ENCODE data around the gene CDCA3.

CDCA3 gene

DNA sequence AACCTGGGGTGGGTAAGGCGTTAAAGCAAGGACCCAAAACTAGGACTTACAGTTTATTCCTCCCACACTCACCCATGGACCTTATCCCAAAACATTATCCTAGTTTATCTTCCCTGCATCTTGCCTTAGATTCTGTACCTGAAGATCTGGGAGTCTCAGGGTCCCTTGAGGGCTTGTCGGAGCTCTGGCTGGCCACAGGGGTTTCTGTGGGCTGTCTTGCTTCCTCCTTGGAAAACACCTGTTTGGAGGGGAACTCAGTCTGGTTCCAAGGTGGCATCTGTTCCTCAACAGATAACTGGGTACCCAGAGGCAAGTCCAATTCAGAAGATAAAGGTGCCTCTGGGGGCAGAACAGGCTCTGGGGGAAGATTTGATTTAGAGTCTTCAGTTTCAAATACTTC is 1.7 kb downstream of the CDCA3 start:
- Histone ChIP-seq H3K9me3 (ENCODE audit: control extremely low read depth in 1 of 5, control insufficient read depth in 4 of 5, insufficient read depth in 2 of 5, low read depth in 1 of 5, low read length in 4 of 5) (no peaks in the 10 kb centered on the region), H3K27me3 (replicated peaks in 2 of 5; ENCODE audit: control insufficient read depth in 4 of 5, insufficient read depth in 5 of 5, low read length in 4 of 5) (no peaks in the 10 kb centered on the region), H3K4me3 (ENCODE audit: control insufficient read depth in 1 of 7, extremely low read depth in 1 of 7, insufficient read depth in 4 of 7, low read depth in 2 of 7, low read length in 6 of 7) (peak overlapping the region in 1 of 7 experiments; percentile 90), H3K27ac (ENCODE audit: insufficient read depth in 1 of 2, low read depth in 1 of 2, low read length in 2 of 2, poor library complexity in 1 of 2, severe bottlenecking in 2 of 2) (no peak overlapping the region), H3K36me3 (ENCODE audit: control insufficient read depth in 4 of 4, insufficient read depth in 4 of 4, low read length in 3 of 4) (peaks cover 3 to 53% (median 33%) of the 10 kb centered on the region in 4 experiments), H3K4me1 (ENCODE audit: control extremely low read depth in 1 of 4, control insufficient read depth in 4 of 4, insufficient read depth in 4 of 4, low read length in 3 of 4) (peaks cover 5 to 42% (median 33%) of the 10 kb centered on the region in 4 experiments)
- CTCF ChIA-PET = interaction anchor here (1.1 to 4.3 kb wide), 4 partner anchors 15 to 96 kb away, joined by 3 to 39 read pairs (median 4); no protein-coding TSS in a partner anchor
- DNase-seq = peak in 2 of 3 donors; percentile 41 to 44
- 0% methylated on average over 1 of the region's 2 CpGs for WGBS (ENCODE audit: insufficient coverage)
- POLR2A ChIA-PET = no interaction called here

DNA sequence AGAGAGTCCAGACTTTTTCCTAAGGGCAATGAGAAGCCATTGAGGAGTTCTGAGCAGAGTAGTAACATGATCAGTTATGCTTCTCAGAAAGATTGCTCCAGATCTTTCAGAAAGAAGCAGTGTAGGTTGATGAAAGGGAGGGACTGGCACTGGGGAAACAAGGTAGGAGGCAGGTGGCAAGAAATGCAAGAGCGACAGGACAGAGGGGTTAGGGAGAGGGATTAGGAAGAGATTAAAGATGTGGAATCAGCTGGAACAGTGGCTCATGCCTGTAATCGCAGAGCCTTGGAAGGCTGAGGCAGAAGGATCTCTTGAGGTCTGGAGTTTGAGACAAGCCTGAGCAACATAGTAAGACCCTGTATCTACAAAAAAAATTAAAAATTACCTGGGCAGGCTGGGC is 3.4 kb downstream of the CDCA3 start:
- Histone ChIP-seq H3K36me3 (ENCODE audit: control insufficient read depth in 4 of 4, insufficient read depth in 4 of 4, low read length in 3 of 4) (peaks cover 5 to 54% (median 35%) of the 10 kb centered on the region in 4 experiments), H3K27ac (ENCODE audit: insufficient read depth in 1 of 2, low read depth in 1 of 2, low read length in 2 of 2, poor library complexity in 1 of 2, severe bottlenecking in 2 of 2) (no peak overlapping the region), H3K9me3 (ENCODE audit: control extremely low read depth in 1 of 5, control insufficient read depth in 4 of 5, insufficient read depth in 2 of 5, low read depth in 1 of 5, low read length in 4 of 5) (no peaks in the 10 kb centered on the region), H3K4me3 (ENCODE audit: control insufficient read depth in 1 of 7, extremely low read depth in 1 of 7, insufficient read depth in 4 of 7, low read depth in 2 of 7, low read length in 6 of 7) (no peak overlapping the region), H3K27me3 (replicated peaks in 2 of 5; ENCODE audit: control insufficient read depth in 4 of 5, insufficient read depth in 5 of 5, low read length in 4 of 5) (no peaks in the 10 kb centered on the region), H3K4me1 (ENCODE audit: control extremely low read depth in 1 of 4, control insufficient read depth in 4 of 4, insufficient read depth in 4 of 4, low read length in 3 of 4) (peaks cover 5 to 28% (median 22%) of the 10 kb centered on the region in 4 experiments)
- DNase-seq = no peak
- POLR2A ChIA-PET = no interaction called here
- WGBS (ENCODE audit: insufficient coverage) = 91% methylated on average over 1 of the region's 2 CpGs
- CTCF ChIA-PET = interaction anchor here (4.3 kb wide), 1 partner anchor 13 kb away, joined by 39 read pairs; no protein-coding TSS in a partner anchor

DNA sequence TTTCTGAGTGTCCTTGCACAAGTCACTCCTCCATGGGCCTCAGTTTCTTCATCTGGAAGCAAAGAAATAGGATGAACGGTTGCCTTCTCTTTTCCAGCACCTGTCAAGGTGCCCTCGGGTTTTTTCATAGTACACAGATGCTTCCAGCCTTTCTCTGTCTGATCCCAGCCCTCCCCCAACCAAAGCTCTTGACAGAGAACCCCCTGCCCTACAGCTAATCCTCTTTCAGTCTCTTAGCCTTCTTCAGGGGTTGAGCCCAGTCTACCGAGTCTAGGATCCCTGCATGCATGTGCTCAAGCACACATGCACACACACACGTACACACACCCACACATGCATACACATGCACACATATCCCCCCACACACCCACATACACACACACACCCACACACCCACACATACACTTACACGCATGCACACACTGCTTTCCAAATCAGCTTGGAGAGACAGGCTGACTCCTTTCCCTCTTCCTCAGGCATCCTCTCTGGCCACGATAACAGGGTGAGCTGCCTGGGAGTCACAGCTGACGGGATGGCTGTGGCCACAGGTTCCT is 4.7 kb downstream of the CDCA3 start:
- DNase-seq = no peak
- no peaks in the 10 kb centered on the region for H3K27me3 ChIP-seq (replicated peaks in 2 of 5; ENCODE audit: control insufficient read depth in 4 of 5, insufficient read depth in 5 of 5, low read length in 4 of 5)
- H3K27ac ChIP-seq (ENCODE audit: insufficient read depth in 1 of 2, low read depth in 1 of 2, low read length in 2 of 2, poor library complexity in 1 of 2, severe bottlenecking in 2 of 2) = no peak overlapping the region
- H3K36me3 ChIP-seq (ENCODE audit: control insufficient read depth in 4 of 4, insufficient read depth in 4 of 4, low read length in 3 of 4) = peaks cover 5 to 56% (median 36%) of the 10 kb centered on the region in 4 experiments
- WGBS (ENCODE audit: insufficient coverage) = 97% methylated on average over 5 of the region's 7 CpGs
- peaks cover 5 to 24% (median 21%) of the 10 kb centered on the region in 4 experiments for H3K4me1 ChIP-seq (ENCODE audit: control extremely low read depth in 1 of 4, control insufficient read depth in 4 of 4, insufficient read depth in 4 of 4, low read length in 3 of 4)
- POLR2A ChIA-PET = no interaction called here
- CTCF ChIA-PET = interaction anchor here (0.6 to 4.3 kb wide), 3 partner anchors 12 to 57 kb away, joined by 3 to 39 read pairs (median 4); partner anchors contain the start of genes CD4 and P3H3
- H3K4me3 ChIP-seq (ENCODE audit: control insufficient read depth in 1 of 7, extremely low read depth in 1 of 7, insufficient read depth in 4 of 7, low read depth in 2 of 7, low read length in 6 of 7) = no peak overlapping the region
- H3K9me3 ChIP-seq (ENCODE audit: control extremely low read depth in 1 of 5, control insufficient read depth in 4 of 5, insufficient read depth in 2 of 5, low read depth in 1 of 5, low read length in 4 of 5) = no peaks in the 10 kb centered on the region

DNA sequence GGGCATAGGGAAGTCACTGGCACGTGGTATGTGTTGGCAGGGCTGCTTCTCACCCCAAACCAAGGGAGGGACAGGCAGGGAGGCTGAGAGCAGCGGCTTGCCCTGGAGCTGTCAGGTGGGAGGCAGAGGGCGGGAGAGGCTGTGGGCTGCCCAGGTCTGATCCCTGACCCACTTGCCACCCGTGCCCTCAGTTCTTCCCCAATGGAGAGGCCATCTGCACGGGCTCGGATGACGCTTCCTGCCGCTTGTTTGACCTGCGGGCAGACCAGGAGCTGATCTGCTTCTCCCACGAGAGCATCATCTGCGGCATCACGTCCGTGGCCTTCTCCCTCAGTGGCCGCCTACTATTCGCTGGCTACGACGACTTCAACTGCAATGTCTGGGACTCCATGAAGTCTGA is 5.7 kb downstream of the CDCA3 start:
- ChIA-PET CTCF (interaction anchor here (1.4 to 3.8 kb wide), 2 partner anchors 11 to 83 kb away, joined by 3 to 38 read pairs; no protein-coding TSS in a partner anchor), POLR2A (no interaction called here)
- Histone ChIP-seq H3K4me3 (ENCODE audit: control insufficient read depth in 1 of 7, extremely low read depth in 1 of 7, insufficient read depth in 4 of 7, low read depth in 2 of 7, low read length in 6 of 7) (no peak overlapping the region), H3K4me1 (ENCODE audit: control extremely low read depth in 1 of 4, control insufficient read depth in 4 of 4, insufficient read depth in 4 of 4, low read length in 3 of 4) (peaks cover 2 to 16% (median 11%) of the 10 kb centered on the region in 4 experiments), H3K27me3 (replicated peaks in 2 of 5; ENCODE audit: control insufficient read depth in 4 of 5, insufficient read depth in 5 of 5, low read length in 4 of 5) (no peaks in the 10 kb centered on the region), H3K36me3 (ENCODE audit: control insufficient read depth in 4 of 4, insufficient read depth in 4 of 4, low read length in 3 of 4) (peaks cover 5 to 56% (median 35%) of the 10 kb centered on the region in 4 experiments), H3K9me3 (ENCODE audit: control extremely low read depth in 1 of 5, control insufficient read depth in 4 of 5, insufficient read depth in 2 of 5, low read depth in 1 of 5, low read length in 4 of 5) (no peaks in the 10 kb centered on the region), H3K27ac (ENCODE audit: insufficient read depth in 1 of 2, low read depth in 1 of 2, low read length in 2 of 2, poor library complexity in 1 of 2, severe bottlenecking in 2 of 2) (no peak overlapping the region)
- WGBS (ENCODE audit: insufficient coverage) = 96% methylated on average over 17 of the region's 17 CpGs
- DNase-seq = no peak

DNA sequence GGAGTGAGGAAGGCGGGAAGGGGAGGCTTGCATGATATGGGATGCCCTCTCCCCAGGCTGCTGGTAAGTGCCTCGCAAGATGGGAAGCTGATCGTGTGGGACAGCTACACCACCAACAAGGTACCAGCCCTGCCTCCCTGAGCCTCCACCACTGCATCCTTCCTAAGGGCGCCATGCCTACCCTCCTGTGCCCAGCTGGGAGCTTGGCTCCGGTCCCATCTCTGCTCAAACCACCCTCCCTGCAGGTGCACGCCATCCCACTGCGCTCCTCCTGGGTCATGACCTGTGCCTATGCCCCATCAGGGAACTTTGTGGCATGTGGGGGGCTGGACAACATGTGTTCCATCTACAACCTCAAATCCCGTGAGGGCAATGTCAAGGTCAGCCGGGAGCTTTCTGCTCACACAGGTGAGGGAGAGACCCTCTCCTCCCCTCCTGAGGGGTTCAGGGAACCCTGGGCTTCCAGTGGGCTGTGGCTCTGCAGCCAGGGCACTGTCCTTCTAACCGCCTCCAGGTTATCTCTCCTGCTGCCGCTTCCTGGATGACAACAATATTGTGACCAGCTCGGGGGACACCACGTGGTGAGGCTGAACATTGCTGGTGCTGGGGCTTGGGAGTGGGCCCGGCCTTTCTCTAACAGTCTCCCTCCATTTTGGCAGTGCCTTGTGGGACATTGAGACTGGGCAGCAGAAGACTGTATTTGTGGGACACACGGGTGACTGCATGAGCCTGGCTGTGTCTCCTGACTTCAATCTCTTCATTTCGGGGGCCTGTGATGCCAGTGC is 7.8 kb downstream of the CDCA3 start:
- DNase-seq = peak in 2 of 3 donors; percentile 15 to 18
- Histone ChIP-seq H3K9me3 (ENCODE audit: control extremely low read depth in 1 of 5, control insufficient read depth in 4 of 5, insufficient read depth in 2 of 5, low read depth in 1 of 5, low read length in 4 of 5) (no peaks in the 10 kb centered on the region), H3K27ac (ENCODE audit: insufficient read depth in 1 of 2, low read depth in 1 of 2, low read length in 2 of 2, poor library complexity in 1 of 2, severe bottlenecking in 2 of 2) (no peak overlapping the region), H3K4me3 (ENCODE audit: control insufficient read depth in 1 of 7, extremely low read depth in 1 of 7, insufficient read depth in 4 of 7, low read depth in 2 of 7, low read length in 6 of 7) (no peak overlapping the region), H3K27me3 (replicated peaks in 2 of 5; ENCODE audit: control insufficient read depth in 4 of 5, insufficient read depth in 5 of 5, low read length in 4 of 5) (no peaks in the 10 kb centered on the region), H3K36me3 (ENCODE audit: control insufficient read depth in 4 of 4, insufficient read depth in 4 of 4, low read length in 3 of 4) (peaks cover 2 to 61% (median 26%) of the 10 kb centered on the region in 4 experiments), H3K4me1 (ENCODE audit: control extremely low read depth in 1 of 4, control insufficient read depth in 4 of 4, insufficient read depth in 4 of 4, low read length in 3 of 4) (peaks cover 0 to 4% (median 0%) of the 10 kb centered on the region in 4 experiments)
- ChIA-PET POLR2A (no interaction called here), CTCF (interaction anchor here (1.0 to 3.8 kb wide), 8 partner anchors 8 to 41 kb away, joined by 3 to 38 read pairs (median 4); partner anchors contain the start of gene USP5)
- WGBS (ENCODE audit: insufficient coverage) = 92% methylated on average over 12 of the region's 16 CpGs

DNA sequence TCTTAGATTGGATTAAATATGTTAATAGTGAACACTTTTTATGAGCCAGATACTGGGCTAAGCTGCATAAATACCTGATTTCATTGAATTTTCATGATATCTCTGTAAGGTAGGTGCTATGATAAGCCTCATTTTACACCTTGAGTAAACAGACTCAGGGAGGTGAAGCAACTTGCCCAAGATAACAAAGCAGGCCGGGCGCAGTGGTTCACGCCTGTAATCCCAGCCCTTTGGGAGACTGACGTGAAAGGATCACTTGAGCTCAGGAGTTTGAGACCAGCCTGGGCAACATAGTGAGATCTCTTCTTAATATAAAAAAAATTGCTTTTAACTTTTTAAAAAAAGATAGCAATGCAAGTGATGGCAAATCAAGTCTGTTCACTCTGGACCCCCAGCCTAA is 9.0 kb downstream of the CDCA3 start:
- POLR2A ChIA-PET = no interaction called here
- CTCF ChIA-PET = interaction anchor here (0.6 to 3.8 kb wide), 4 partner anchors 8 to 19 kb away, joined by 3 to 38 read pairs (median 6); no protein-coding TSS in a partner anchor
- no peaks in the 10 kb centered on the region for H3K9me3 ChIP-seq (ENCODE audit: control extremely low read depth in 1 of 5, control insufficient read depth in 4 of 5, insufficient read depth in 2 of 5, low read depth in 1 of 5, low read length in 4 of 5)
- peaks cover 3 to 67% (median 22%) of the 10 kb centered on the region in 4 experiments for H3K36me3 ChIP-seq (ENCODE audit: control insufficient read depth in 4 of 4, insufficient read depth in 4 of 4, low read length in 3 of 4)
- WGBS (ENCODE audit: insufficient coverage) = 100% methylated on average over 4 of the region's 4 CpGs
- H3K4me3 ChIP-seq (ENCODE audit: control insufficient read depth in 1 of 7, extremely low read depth in 1 of 7, insufficient read depth in 4 of 7, low read depth in 2 of 7, low read length in 6 of 7) = no peak overlapping the region
- no peaks in the 10 kb centered on the region for H3K27me3 ChIP-seq (replicated peaks in 2 of 5; ENCODE audit: control insufficient read depth in 4 of 5, insufficient read depth in 5 of 5, low read length in 4 of 5)
- peaks cover 0 to 4% (median 0%) of the 10 kb centered on the region in 4 experiments for H3K4me1 ChIP-seq (ENCODE audit: control extremely low read depth in 1 of 4, control insufficient read depth in 4 of 4, insufficient read depth in 4 of 4, low read length in 3 of 4)
- no peak for DNase-seq
- H3K27ac ChIP-seq (ENCODE audit: insufficient read depth in 1 of 2, low read depth in 1 of 2, low read length in 2 of 2, poor library complexity in 1 of 2, severe bottlenecking in 2 of 2) = no peak overlapping the region
